ENCODE results near the gene SEMA6A. TPM values are rescaled to one million over a fixed set of nuclear protein-coding genes. Genes with fewer than 3 reads are reported as not detected.

The SEMA6A gene
- total and polyA plus RNA-seq, 2 of the 13 experiments (the other 11 are each of a cell fraction or from before 2014, with no cell fraction given): 5.1 to 6.5 TPM

- intact Hi-C loops (cut with micrococcal nuclease; ENCODE audit: unreplicated experiment): no loop called here
- no TSS peak for BruUV-seq (replicated peaks)
These were observed 53.9 kb downstream of the SEMA6A start for GRCh38 chr5:116520771-116521170.

More at GRCh38 chr5:116520771-116521170, 53.9 kb downstream of the SEMA6A start:
- Histone ChIP-seq H3K4me1 (ENCODE audit: insufficient read depth, low read length) (peaks cover 32% of the 10 kb centered on the region), H3K4me3 (replicated peaks in 1 of 3; ENCODE audit: insufficient read depth in 1 of 3, low read depth in 2 of 3, low read length in 3 of 3) (no peak overlapping the region), H2AFZ (ENCODE audit: low read length) (no peak overlapping the region), H3K9ac (ENCODE audit: insufficient read depth, low read depth, low read length) (no peak overlapping the region), H3K9me3 (ENCODE audit: low read length) (no peaks in the 10 kb centered on the region), H3K27me3 (ENCODE audit: control insufficient read depth in 1 of 2, insufficient read depth in 2 of 2, low read length in 2 of 2) (no peaks in the 10 kb centered on the region), H3K36me3 (replicated peaks in 1 of 2; ENCODE audit: control insufficient read depth in 1 of 2, insufficient read depth in 2 of 2, low read length in 2 of 2) (no peaks in the 10 kb centered on the region; a peak in 1 of 5 replicates), H3K79me2 (ENCODE audit: insufficient read depth, low read length) (peaks cover 46% of the 10 kb centered on the region), H3K27ac (ENCODE audit: extremely low read length, insufficient read depth, low read length) (no peak overlapping the region), H4K20me1 (ENCODE audit: insufficient read depth, low read length) (no peaks in the 10 kb centered on the region), H3K4me2 (ENCODE audit: low read depth, low read length) (no peak overlapping the region)
- ChIA-PET POLR2A (no interaction called here), CTCF (ENCODE audit: low intra/inter-chr PET ratio, low total read pairs) (no interaction called here)
- WGBS (ENCODE audit: low lambda C conversion rate): no CpG with 5 or more reads among the region's 1 CpG
- FAIRE-seq (no peak), DNase-seq (ENCODE audit: low spot score) (no peak), ATAC-seq (no peak)
- in situ Hi-C loops (cut with HindIII; ENCODE audit: extremely low pct_ligation_motif_present, low pct_unique_long_range_greater_than_20kb): no loop called here
- TF ChIP-seq ZNF724P (CRISPR knock-in tag; IDR thresholded peaks at IDR 0.05; ENCODE audit: borderline replicate concordance) (no peak), ZNF337 (CRISPR knock-in tag; IDR thresholded peaks at IDR 0.05; ENCODE audit: borderline replicate concordance, low read depth) (no peak), ZNF572 (CRISPR knock-in tag; IDR thresholded peaks at IDR 0.05) (no peak), ZMYM4 (CRISPR knock-in tag; IDR thresholded peaks at IDR 0.05) (no peak), HNF1A (IDR thresholded peaks at IDR 0.05; ENCODE audit: low read depth) (no peak), HNF1A (CRISPR knock-in tag; IDR thresholded peaks at IDR 0.05; ENCODE audit: borderline replicate concordance) (no peak)

Measured in HepG2 (cell line).